DMS53 (cell line): Measurements from ENCODE around the gene MUC6.
"Not testable (repeated sequence)": the region's sequence is repeated elsewhere in the genome, so short reads cannot be mapped to it uniquely, and the experiment has no call there.

ENCODE experiments used
- DNase-seq: peaks from one replicate; lab custom pipeline; 2025; lab: John Stamatoyannopoulos, UW

Gene MUC6

GRCh38 chr11:1024597-1025409, 11.7 kb downstream of the MUC6 start:
- no peak for DNase-seq

DNA sequence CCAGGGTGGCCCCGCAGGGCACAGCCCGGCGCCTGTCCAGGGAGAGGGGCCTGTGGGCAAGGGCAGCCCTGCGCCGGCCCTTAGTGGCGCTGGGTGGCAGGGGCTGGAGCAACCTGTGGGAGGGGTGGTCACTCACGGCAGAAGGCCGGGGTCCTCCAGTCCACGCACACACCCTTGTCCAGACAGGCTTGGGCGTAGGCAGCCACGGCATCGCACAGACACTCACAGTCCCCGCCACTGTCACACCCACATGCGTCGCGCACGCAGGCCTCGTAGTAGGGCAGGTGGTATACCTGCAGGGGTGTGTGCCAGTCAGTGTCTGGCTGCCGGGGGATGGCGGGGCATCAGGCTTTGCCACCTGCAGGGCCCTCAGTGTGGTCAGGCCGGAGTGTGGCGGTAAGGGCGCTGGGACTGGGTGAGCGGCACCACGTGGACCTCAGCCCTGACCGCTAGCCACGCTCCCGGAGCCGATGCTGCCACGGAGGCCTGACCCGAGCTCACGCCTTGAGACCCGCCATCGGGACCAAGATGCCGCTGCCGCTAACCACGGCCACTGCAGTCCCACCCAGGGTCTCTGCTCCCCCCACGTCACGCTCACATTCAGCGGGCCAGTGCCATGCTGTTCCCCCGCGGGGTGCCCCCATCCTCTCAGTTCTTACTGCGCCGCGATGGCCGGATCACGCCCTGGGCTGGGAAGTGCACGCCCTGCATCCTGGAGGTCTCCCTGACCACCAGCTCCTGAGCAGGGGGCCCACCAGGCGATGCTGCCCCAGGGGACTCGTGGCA, 12.5 kb downstream of the MUC6 start:
- no peak for DNase-seq

DNA sequence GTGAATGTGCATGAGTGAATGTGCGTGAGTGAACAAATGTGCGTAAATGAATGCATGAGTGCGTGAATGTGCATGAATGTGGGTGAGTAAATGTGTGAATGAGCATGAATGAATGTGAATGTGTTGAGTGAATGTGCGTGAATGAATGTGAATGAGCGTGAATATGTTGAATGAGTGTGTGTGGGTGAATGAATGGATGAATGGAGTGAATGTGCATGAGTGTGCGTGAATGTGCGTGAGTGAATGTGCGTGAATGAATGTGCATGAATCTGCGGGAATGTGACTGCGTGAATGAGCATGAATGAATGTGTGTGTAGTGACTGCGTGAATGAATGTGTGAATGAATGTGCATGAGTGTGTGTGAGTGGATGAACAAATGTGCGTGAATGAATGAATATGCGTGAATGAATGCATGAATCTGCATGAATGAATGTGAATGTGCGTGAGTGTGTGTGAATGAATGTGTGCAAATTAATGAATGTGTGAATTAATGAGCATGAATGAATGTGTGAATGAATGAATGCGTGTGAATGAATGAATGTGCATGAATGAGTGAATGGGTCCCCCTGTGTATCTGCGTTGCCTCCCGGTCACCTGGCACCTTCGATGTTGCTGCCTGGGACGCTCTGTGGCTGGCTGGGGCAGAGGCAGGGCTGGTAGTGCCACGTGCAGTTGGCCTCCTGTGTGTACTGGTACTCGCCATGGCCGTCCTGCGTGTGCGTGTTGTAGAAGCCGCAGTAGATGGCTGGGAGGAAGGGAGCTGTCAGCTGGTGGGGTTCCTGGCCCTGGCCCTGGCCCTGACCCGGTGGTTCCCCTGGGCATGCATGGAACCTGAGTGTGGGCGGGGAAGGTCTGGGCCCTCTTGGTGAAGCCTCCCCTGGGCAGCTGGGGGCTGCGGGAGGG, 13.4 kb downstream of the MUC6 start:
- DNase-seq: no peak

DNA sequence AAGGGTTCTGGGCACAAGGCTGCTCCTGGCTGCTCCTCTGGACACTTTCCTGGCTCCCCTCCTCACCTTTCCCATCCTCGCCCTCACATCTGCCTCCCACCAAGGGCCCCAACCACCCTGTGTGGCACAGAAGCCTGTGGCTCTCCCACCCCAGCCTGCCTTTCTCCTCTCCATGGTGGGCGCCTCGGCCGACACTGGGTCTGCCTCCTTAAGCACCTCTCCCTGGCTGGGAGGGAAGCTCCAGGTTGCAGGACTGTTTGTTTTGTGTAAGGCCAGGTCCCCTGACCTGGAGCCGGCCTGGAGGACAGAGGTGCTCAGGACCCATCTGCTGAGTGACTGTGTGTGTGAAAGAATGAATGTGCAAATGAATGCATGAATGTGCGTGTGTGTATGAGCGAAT, 14.1 kb downstream of the MUC6 start:
- DNase-seq: no peak

DNA sequence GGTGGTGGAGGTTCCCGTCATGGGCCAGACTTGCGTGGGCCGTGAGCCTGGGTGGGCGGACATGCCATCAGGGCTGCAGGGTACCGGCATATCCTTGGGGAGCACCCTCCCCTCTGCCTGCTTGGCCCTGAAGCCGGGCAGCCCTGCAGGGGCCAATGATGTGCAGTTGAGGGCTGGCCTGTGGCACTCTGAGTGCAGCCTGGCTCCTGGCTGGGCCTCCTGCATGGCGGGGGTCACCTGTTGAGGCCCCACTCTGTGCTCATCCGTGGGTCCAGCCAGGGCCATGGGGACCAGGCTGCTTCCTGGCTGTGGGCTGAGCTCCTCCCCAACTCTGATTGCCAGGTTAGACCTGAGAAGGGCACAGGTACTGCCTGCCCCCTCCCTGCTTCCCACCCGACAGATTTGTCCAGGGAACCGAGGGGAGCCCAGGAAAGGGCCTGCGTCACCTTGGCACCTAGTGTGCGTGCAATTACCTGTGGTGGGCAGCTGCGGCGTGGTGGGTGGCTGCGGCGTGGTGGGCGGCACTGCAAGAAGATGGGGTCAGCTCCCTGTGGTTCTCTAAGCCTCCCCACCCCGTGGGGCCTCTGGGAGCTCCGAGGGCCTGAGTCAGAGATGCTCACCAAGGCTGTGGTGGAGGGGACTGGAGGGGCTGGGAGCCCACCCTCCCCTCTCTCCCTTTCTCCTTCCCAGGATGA, 16.2 kb downstream of the MUC6 start:
- no peak for DNase-seq

DNA sequence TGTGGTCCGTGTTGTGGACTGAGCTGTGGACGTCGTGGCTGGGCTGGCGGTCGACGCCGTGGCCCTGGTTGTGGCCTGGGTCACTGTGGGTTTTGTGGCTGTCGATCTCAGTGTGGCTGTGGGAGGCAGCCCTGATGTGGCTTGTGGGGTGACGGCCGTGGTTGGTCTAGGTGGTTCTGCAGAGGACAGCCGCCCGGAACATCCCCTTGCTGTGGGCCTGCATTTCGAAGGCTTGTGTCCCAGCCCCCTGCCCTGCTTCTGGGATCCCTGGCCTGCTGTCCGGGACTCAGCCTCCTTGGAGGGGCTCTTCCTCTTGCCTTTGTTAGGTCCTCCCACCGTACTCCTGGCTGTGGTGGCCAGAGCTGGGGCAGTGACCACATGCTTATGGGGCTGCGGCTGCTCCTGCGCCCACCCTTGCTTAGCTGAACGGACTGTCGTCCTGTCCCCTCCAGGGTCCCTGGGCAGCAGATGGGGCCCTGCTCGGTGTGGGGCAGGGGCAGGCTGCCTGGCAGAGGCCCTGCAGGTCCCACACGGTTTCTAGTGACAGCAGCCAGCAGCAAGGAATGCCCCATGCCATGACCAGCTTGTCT, 17.1 kb downstream of the MUC6 start:
- DNase-seq: no peak

DNA sequence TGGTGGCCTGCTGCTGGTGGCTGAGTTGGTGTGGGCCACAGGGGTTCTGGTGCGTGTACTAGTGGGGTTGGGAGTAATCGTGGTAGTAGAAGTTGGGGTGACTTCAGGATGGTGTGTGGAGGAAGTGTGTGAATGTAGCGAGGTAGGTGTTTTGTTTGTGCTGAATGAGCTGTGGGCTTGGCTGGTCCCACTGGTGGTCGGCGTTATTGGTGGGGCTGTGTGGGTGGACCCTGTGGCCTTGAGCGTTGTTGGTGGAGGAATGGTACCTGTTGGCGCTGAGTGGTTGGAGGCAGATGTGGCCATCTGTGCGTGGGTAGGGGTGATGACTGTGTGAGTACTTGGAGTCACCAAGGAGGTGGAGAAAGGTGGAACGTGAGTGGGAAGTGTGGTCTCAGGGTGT, 18.4 kb downstream of the MUC6 start:
- no peak for DNase-seq

DNA sequence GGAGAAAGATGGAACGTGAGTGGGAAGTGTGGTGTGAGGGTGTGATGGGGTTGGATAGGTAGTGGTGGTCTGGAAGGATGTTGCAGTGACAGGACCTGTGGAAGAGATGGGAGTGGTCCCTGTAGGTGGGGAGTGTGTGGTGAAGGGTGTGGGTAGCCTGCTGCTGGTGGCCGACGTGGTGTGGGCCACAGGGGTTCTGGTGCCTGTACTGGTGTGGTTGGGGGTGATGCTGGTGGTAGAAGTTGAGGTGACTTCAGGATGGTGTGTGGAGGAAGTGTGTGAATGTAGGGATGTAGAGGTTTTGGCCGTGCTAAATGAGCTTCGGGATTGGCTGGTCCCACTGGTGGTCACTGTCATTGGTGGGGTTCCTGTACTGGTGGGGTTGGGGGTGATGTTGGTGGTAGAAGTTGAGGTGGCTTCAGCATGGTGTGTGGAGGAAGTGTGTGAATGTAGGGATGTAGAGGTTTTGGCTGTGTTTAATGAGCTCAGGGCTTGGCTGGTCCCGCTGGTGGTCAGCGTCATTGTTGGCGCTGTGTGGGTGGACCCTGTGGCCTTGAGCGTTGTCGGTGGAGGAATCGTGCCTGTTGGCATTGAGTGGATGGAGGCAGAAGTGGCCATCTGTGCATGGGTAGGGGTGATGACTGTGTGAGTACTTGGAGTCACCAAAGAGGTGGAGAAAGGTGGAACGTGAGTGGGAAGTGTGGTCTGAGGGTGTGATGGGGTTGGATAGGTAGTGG, 19.1 kb downstream of the MUC6 start:
- DNase-seq: no peak

GRCh38 chr11:1016610-1017126, 19.9 kb downstream of the MUC6 start:
- not testable (repeated sequence) for DNase-seq

- DNase-seq: no peak
Measured at GRCh38 chr11:1015826-1016545, 20.5 kb downstream of the MUC6 start.

DNA sequence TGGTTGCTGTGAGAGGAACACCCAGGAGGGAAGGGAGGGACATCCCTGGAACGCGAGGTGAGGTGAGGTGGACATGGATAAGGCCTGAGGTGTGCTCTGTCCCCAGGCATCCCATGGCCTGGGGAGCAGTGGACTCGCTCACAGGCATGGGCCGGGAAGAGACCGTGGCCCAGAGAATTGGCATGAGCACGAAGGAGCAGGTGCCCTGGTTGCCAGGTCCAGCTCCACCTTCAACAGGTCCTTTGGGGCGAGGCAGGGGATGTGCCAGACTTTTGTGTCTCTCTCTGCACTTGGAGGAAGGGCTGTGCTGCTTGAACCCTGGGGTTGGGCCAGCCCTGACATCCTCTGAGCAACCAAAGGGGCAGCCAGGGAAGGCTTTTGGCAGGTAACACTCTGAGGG, 21.5 kb downstream of the MUC6 start:
- no peak for DNase-seq

DNA sequence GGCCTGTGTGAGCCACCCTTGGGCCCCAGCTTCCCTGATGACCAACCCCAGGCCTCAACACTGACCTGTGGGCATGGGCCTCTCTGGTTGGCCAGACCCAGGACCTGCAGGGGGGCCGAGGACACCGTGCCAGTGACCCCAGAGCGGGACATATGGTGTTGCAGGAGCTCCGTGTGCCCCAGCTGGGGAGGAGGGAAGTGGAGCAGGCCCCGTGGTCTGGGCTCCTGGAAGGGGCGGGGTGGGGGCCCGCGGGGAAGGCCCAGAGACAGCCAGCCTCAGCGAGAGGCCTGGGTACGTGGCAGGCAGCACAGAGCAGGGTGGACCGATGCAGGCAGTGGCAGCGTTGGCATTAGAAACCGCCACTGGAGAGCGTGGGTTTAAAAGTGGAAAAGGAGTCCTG, 22.2 kb downstream of the MUC6 start:
- no peak for DNase-seq

DNA sequence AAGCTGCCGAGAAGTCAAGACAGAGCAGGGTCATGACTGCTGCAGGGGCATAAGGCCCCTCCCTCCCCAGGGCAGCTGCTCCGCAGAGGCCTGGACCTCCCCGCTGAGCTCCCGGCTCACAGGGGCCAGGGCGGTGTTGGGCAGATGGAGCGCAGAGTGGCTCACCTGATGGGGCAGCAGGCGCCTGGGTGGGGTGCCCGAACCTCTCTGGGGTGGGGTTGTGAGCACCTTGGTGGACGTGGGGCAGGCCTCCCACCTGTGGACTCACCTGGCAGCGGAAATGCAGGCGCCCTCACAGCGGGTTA, 22.9 kb downstream of the MUC6 start:
- no peak for DNase-seq

- DNase-seq: no peak
Measured at GRCh38 chr11:1012740-1013630, 23.5 kb downstream of the MUC6 start.

- DNase-seq: no peak
Measured at GRCh38 chr11:1012291-1012690, 24.2 kb downstream of the MUC6 start.

GRCh38 chr11:1011320-1011698, 25.2 kb downstream of the MUC6 start:
- DNase-seq: no peak

DNA sequence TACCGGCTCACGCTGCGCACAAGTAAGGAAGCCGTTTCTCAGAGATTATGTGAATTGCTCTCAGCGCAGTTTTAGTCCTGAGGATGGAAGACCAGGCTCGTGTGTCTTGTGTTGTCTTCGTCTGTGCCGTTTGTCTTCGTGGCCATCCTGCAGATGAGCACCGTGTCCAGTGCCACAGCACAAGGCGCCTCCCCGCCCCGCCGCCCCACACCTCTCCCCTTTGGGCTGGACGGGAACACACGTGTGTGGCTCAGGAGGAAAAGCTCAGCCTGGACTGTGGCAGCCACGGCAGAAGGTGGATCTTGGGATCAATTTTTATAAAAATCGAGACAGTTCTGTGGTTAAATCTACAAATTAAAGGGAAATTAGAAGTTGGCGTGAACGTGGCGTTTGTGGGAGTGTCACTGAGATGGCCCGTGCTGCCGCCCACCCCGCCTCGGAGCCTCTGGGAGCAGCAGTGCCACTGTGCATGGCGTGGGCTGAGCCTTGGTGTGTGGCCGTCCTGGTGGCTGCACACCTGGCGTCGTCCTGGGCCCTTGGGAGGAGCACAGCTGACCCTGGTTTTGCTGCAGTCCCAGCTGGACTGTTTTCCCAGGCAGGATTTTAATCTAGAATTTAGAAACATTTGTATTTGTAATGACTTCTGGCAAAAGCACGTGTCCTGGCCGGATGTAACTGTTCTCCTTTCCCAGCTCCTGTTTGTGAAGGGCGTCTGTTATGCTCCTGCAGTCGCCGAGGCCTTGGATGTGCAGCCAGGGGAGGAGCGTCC, 25.8 kb downstream of the MUC6 start:
- no peak for DNase-seq

DNA sequence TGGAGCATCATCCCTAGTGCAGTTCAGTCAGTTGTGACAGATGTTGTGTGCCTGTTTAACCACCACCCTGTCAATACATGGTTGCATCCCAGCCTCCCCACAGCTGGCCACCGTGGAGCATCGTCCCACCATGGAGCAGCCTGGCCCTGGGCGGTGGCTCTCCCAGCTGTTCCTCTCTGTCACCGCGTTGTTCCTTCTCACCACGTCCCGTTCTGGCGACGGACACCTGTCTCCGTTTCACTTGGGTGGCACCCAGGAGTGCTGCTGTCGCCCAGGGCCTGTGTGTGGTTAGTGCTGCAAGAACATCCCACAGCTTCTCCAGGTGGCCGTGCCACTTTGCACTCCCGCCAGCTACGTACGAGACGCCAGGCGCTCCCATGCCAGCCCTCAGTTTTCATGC, 26.5 kb downstream of the MUC6 start:
- no peak for DNase-seq
